RWPE1 (cell line): ENCODE measurements around the gene NFASC.

Experiments
- CTCF ChIA-PET: fragments of 350-600 bp; sonication (Branson Sonifier 250); formaldehyde crosslinking; extraction: SDS; loops from one replicate; lab custom pipeline; 2021; lab: Yijun Ruan, JAX
- POLR2A ChIA-PET: fragments of 400-600 bp; formaldehyde crosslinking; extraction: SDS; loops from one replicate; lab custom pipeline; 2020; ENCODE audit warnings: antibody characterized with exemption; ENCODE audit not compliant: low non-redundant PET; lab: Yijun Ruan, JAX
- DNase-seq: peaks from one replicate; pipeline ENCODE4 v3.0.0; 2012; ENCODE audit warnings: low spot score
- H3K27ac ChIP-seq: fragments of 450-650 bp; 2 replicates; pipeline ENCODE4 v1.5.1; 2017
- TF ChIP-seq, protein P1 (sequence below): fragments of 450-650 bp; conservative IDR thresholded peaks from 2 replicates; pipeline ENCODE4 v1.5.1; 2017; ENCODE audit warnings: low read depth, mild to moderate bottlenecking

NFASC gene

DNA sequence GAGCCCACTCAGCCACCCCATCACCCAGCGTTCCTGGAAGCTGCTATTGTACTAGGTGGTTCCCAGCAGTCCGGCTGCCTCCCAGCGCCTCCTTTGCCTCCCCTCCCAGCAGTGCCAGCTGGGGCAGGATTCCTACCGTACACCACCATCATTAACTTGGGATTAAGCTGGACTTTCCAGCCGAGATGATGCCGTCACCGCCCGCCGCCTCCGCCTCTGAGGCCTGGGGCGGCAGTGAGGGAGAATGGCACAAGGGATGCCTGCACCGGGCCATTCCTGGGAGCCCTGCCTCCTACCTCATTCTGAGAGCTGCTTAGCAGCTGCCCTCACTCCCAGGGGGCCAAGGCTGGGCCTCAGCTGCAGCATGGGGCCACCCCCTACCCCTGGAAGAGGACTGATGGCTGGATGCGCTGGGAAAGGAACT, 185.5 kb downstream of the NFASC start:
- ChIA-PET POLR2A (no interaction called here), CTCF (interaction anchor here (0.6 to 1.6 kb wide), 4 partner anchors 10 to 200 kb away, joined by 3 to 6 read pairs (median 5); no protein-coding TSS in a partner anchor)
- no peak for DNase-seq
- TF ChIP-seq, protein P1, sequence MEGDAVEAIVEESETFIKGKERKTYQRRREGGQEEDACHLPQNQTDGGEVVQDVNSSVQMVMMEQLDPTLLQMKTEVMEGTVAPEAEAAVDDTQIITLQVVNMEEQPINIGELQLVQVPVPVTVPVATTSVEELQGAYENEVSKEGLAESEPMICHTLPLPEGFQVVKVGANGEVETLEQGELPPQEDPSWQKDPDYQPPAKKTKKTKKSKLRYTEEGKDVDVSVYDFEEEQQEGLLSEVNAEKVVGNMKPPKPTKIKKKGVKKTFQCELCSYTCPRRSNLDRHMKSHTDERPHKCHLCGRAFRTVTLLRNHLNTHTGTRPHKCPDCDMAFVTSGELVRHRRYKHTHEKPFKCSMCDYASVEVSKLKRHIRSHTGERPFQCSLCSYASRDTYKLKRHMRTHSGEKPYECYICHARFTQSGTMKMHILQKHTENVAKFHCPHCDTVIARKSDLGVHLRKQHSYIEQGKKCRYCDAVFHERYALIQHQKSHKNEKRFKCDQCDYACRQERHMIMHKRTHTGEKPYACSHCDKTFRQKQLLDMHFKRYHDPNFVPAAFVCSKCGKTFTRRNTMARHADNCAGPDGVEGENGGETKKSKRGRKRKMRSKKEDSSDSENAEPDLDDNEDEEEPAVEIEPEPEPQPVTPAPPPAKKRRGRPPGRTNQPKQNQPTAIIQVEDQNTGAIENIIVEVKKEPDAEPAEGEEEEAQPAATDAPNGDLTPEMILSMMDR, result no peak
- no peak overlapping the region for H3K27ac ChIP-seq

DNA sequence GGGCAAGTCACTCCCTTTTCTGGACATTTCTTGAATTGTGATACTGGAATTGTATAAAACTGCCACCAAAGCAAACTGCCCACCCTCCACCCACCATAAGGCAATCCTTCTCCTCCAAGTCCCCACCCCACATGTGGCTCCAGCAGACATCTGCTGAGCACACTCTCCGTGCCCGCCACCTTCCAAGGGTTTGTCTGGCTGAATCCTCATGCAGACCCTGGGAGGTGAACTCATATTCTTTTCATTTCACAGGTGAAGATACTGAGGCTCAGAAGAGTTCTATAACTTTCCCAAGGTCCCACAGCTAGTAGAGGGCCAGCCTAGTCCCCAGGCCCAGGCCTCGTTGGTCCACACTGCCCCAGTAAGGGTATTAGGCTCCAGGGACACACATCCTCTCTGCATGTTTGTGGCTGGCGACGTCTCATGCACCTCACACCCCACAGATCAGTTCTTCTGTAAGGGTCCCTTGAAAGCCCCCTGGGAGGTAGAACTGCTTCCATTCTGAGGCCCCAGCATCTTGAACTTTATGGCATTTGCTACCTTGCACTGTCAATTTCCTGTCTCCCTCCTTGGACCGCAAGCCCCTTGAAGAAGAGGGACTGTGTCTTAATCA, 186.4 kb downstream of the NFASC start:
- ChIA-PET POLR2A (no interaction called here), CTCF (interaction anchor here (1.6 kb wide), 1 partner anchor 10 kb away, joined by 6 read pairs; no protein-coding TSS in a partner anchor)
- no peak for DNase-seq
- H3K27ac ChIP-seq, result no peak overlapping the region
- TF ChIP-seq, protein P1, result no peak

DNA sequence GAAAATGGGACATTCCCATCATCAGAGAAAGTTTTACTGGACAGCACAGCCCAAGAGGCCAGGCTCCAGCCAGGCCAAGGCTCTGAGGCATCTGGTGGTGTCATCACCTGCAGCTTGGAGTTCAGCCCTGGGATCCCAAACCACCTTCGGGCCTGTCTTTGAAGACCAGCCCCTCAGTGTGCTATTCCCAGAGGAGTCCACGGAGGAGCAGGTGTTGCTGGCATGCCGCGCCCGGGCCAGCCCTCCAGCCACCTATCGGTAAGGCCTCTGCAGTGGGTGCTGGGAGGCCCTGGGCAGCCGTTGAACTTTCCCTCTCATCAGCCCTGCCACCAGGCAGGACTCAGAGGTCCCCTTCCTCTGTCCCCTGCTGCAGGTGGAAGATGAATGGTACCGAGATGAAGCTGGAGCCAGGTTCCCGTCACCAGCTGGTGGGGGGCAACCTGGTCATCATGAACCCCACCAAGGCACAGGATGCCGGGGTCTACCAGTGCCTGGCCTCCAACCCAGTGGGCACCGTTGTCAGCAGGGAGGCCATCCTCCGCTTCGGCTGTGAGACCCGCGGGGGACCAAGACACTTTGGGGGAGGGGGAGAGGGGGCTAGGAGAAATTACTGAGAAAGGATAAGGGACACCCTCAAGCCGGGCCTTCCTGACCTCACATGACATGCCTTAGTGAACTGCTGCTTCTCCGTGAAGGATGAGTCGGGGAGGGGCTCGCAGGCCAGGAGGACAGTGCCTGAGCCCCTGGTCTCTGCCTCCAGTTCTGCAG, 187.3 kb downstream of the NFASC start:
- TF ChIP-seq, protein P1, result no peak
- POLR2A ChIA-PET, result no interaction called here
- CTCF ChIA-PET, result interaction anchor here (0.7 kb wide), 3 partner anchors 26 to 418 kb away, joined by 3 to 5 read pairs (median 3); partner anchors contain the start of gene TMEM81
- no peak for DNase-seq
- H3K27ac ChIP-seq, result no peak overlapping the region

DNA sequence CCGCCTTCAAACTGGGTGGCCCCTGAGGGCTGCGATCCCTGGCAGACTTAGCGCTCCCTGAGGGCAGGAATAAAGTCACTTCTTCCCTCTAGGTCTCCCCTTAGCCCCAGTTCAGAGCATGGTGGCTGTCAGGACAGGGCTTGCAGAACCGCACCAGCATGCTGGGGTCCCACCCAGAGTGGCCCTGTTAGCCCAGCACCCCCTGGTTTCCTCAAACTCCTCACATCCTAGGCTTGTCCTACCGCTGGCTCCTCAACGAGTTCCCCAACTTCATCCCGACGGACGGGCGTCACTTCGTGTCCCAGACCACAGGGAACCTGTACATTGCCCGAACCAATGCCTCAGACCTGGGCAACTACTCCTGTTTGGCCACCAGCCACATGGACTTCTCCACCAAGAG, 188.2 kb downstream of the NFASC start:
- DNase-seq, result no peak
- no peak overlapping the region for H3K27ac ChIP-seq
- ChIA-PET POLR2A (no interaction called here), CTCF (interaction anchor here (1.5 kb wide), 1 partner anchor 70 kb away, joined by 5 read pairs; no protein-coding TSS in a partner anchor)
- TF ChIP-seq, protein P1, result no peak

DNA sequence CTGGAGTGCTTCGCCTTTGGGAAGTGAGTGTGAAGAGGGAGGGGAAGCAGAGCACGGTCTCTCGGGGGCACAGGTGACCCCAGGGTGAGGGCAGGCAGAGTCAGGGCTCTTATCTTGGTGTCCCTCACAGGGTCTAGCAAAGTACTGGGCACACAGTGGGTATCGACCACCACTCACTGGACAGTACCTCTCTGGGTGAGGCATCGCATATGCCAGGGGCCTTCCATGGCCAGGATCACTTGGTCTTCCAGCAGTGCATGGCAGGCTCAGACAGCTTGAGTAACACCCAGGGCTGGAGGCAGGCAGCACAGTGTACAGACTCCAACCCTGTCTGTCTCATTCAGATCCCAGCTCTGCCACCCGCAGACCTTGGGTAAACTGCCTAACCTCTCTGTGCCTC, 189.0 kb downstream of the NFASC start:
- TF ChIP-seq, protein P1, result no peak
- H3K27ac ChIP-seq, result no peak overlapping the region
- no peak for DNase-seq
- CTCF ChIA-PET, result interaction anchor here (1.5 kb wide), 1 partner anchor 71 kb away, joined by 5 read pairs; no protein-coding TSS in a partner anchor
- POLR2A ChIA-PET, result no interaction called here

DNA sequence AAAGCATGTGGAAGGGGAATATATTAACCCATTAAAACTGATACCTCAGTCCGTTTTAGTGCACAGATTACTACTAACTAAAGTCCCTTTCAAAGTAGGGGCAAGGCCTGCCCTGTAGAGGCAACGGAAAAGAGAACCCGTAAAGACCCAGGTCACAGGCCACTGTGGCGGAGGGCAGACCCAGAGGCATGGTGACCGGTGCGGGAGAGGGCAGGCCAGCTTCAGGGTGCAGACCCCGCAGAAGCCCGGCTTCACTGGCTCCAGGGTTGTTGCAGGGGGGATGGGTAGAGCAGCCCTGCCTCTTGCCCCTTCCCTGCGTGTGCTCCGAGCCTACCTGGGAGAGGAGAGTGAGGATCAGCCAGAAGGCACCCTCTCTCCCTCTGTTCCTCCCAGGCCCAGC, 190.1 kb downstream of the NFASC start:
- H3K27ac ChIP-seq, result no peak overlapping the region
- TF ChIP-seq, protein P1, result no peak
- CTCF ChIA-PET, result interaction anchor here (0.5 to 4.3 kb wide), 31 partner anchors 9 to 388 kb away, joined by 3 to 162 read pairs (median 7); partner anchors contain the start of genes CNTN2, RBBP5 and TMEM81
- no peak for DNase-seq
- POLR2A ChIA-PET, result no interaction called here
